ENCODE results near the gene PTPRU.
A peak's percentile ranks its signal among the peaks of the same experiment; 100 is the strongest.

PTPRU gene

DNA sequence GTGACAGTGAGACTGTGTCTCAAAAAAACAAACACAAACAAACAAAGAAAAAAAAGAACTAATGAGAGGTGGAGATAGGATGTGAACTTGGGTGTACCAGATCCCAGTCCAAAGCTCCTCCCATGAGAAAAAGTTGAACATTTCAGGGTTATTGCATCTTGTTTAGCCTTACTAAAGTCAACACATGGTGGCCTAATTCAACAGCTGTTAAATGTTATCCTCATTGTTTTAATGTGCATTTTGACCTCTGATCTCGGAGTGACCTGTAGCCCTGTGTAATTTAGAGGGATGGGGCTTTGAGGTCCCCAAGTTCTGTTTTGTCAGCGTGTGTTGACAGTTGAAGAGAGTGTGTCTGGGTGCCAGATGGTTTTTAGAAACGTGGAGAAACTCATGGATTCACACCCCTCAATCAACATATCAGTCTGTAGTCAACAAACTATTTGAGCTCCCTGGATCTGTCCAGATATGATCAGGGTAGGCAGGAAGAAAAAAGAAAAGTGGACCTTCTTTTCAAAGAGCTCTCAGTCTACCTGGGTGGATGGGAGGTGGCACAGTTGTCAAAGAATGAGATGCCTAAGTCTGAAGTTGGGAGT, 34.7 kb downstream of the PTPRU start:
- no peak for DNase-seq

DNA sequence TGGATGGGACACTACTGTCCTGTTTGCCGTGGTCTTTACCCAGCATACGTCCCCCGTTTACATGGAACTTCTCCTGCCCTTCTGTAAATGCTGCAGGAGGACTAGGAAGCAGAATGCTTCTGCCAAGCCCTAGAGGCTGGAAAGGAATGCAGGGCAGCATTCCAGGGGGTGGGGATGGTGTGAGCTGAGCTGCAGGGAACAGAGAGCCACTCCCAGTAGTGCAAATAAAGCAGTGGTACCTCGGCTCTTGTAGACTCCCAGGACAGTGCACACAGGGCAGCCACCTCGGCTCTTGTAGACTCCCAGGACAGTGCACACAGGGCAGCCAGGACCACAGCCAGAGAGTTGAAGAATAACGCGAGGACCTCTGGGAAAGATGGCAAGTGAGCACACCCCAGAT, 35.4 kb downstream of the PTPRU start:
- DNase-seq: peak; percentile 89

DNA sequence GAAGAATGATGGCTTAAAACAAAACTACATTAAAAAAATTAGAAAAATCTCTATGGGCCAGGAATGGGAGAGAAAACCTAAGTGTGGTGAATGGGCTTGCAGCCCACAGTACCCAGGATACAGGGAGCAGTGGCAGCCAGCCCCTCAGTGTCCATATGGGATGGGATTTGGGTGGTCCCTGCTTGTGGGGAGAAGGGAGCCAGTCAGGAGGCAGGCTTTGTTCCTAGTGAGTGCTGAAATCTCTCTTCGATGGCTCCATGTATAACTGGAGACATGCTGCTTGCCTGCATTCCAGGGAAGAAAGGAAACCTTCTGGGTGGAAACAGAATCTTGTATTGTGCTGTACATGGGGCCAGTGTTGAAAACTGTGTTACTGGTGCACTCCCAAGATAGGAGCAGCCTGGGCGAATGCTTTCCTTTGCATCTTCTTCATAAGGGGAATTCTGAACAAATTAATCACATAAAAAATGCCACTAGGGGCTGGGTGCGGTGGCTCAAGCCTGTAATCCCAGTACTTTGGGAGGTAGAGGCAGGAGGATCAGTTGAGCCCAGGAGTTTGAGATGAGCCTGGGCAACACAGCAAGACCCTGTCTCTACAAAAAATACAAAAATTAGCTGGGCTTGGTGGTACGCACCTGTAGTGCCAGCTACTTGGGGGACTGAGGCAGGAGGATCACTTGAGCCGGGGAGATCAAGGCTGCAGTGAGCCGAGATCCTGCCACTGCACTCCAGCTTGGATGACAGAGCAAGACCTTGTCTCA, 36.0 kb downstream of the PTPRU start:
- no peak for DNase-seq

DNA sequence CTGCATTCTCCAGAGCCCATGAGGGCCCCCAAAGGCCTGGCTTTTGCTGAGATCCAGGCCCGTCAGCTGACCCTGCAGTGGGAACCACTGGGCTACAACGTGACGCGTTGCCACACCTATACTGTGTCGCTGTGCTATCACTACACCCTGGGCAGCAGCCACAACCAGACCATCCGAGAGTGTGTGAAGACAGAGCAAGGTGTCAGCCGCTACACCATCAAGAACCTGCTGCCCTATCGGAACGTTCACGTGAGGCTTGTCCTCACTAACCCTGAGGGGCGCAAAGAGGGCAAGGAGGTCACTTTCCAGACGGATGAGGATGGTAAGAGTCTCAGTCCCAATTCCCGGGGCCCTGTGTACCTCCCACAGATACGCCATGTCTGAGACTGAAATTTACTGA, 39.1 kb downstream of the PTPRU start:
- no peak for DNase-seq

DNA sequence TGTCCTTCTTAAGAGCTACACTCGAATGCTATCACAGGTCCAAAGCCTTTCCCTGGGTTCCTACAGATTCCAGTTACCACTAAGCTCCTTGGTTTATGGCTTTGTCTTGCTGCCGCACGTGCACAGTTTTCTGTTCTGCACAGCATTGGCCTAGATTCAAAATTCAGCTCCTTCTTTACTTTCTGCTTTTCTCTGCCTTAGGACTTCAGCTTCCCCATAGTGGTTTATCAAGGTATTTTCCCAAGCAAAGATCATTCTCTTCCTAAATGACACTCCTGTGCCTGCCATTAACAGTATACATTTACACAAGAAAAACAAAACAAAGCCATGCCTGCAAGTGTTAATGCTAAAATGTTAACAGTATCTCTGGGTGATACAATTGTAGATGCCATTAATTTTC, 41.8 kb downstream of the PTPRU start:
- no peak for DNase-seq

DNA sequence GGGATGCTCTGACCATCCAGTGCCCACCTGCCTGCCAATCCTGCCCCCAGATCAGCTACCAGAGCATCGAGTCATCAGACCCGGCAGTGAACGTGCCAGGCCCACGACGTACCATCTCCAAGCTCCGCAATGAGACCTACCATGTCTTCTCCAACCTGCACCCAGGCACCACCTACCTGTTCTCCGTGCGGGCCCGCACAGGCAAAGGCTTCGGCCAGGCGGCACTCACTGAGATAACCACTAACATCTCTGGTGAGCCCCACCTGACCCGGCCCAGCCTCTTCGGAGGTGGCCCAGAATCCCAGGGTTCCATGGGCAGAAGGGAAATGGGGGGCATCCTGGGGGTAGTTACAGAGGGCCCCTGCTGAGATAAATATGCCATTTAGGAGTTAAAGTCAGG, 43.1 kb downstream of the PTPRU start:
- no peak for DNase-seq

DNA sequence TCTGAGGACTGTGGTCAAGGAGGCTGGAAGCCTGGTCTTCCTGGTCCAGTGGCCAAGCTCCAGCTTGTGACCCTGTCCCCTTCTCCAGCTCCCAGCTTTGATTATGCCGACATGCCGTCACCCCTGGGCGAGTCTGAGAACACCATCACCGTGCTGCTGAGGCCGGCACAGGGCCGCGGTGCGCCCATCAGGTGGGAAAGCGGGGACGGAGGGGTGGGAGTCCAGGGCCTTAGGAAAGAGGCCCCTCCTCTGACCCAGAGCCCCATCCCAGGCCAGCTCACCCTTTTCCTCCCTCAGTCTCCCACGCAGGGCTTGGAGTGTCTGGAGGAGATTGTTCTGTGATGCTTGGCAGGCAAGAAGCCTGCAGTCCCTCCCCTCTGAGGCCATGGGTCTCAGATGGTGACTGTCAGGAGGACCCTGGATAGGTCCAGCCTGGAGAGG, 43.6 kb downstream of the PTPRU start:
- DNase-seq: no peak

DNA sequence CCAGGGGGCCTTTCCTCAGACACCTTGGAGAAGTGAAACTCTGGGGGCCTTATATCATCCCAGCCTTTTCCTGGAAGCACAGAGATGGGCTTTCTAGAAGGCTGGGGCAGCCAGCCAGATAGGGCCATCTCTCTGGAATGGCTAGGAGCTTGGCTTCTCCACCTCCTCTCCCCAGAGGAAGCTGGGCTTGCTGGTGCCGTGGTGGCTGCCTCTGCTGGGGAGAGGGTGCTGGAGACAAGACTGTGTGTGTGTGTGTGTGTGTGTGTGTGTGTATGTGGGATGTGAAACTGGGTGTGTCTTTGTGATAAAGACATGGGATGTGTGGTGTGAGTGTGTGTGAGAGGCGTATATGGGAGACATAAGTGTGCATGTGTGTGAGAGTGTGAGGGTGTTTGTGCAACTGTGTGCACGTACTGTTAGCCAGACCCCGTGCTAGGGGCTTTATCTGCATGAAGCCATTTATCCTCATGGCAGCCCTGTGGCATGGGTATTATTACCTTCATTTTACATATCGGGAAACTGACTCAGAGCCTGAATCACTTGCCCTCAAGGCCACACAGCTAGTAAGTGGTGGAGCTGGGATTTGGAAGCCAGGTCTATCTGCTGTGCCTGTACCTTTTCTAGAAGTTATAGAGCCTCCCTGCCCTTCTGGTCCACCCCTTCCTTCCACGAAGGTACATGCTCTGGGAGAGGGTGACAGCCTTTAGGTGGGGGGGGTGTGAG, 44.2 kb downstream of the PTPRU start:
- DNase-seq: no peak

DNA sequence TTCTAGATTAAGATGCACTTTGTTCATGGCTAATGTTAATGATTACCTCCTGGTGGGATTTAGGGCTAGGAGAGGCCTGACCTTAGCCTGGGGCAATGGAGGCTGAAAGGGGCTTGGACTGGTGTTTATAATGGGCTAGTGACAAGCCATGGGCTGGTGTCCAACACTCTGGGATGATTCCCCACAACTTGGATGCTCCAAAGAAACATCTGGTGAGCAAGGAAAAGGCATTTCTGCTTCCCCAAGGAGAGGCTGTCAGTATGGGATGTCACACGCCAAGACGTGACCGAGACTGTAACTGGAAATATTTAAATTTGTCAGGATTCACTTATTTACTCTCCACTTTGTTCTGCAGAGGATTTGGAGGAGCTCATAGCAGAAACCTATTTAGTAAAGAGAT, 45.2 kb downstream of the PTPRU start:
- DNase-seq: no peak

DNA sequence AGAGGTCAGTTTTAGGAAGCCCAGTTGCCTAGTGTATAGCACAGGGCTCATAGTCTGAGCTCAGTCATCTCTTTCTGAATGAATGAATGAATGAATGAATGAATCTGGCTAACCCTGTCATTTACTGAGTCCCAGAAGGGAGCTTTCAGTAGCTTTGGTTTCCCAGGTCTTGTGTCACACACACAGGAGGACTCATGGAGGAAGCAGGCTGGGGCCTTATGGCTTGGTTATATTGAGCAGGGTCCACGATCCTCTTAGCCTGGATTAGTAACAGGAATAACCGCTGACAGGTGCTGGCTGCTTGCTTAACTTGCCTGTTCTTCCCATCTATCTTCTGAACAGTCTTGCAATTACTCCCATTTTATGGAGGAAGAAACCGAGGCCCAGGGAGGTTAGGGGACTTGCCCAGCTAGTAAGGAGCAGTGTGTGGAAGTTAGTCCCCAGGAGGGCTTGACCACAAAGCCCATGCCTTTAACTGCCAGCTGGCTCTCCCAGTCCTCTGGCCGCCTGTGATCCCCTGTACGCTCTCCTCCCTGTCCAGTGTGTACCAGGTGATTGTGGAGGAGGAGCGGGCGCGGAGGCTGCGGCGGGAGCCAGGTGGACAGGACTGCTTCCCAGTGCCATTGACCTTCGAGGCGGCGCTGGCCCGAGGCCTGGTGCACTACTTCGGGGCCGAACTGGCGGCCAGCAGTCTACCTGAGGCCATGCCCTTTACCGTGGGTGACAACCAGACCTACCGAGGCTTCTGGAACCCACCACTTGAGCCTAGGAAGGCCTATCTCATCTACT, 46.0 kb downstream of the PTPRU start:
- DNase-seq: no peak

DNA sequence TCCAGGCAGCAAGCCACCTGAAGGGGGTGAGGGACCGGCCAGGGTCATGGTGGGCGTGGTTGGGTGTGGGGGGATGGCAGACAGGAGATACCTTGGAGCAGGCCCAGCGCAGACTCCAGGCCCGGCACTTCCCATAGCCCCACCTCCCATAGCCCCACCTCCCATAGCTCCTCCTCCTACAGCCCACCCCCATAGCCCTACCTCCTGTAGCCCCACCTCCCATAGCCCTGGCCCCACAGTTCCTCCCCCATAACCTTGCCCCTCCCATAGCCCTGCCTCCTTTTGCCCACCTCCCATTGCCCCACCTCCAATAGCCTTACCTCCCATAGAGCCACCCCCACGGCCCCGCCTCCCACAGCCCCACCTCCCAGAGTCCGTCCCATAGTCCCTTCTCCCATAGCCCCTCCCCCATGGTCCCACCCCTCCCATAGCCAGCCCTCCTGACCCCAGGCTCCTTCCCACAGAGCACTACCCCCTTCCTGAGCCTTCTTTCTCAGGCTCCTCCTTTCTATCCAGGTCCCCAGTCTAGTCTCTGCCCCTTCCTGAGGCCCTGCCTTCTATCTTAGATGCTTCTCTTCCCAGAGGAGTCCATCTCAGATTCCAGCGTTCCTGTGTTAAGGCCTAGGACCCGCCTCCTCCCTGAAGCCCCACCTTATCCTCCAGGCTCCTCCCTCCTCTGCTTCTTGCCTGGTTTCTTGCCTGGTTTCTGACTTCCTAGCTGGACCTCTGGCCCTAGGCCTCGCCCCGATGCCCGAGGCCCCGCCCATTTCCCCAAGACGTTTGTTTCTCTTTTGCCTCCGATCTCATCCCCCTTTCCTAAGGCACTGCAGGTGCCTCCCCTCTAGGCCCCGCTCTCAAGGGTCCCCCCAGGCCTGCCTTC, 46.8 kb downstream of the PTPRU start:
- DNase-seq: peak; percentile 43

DNA sequence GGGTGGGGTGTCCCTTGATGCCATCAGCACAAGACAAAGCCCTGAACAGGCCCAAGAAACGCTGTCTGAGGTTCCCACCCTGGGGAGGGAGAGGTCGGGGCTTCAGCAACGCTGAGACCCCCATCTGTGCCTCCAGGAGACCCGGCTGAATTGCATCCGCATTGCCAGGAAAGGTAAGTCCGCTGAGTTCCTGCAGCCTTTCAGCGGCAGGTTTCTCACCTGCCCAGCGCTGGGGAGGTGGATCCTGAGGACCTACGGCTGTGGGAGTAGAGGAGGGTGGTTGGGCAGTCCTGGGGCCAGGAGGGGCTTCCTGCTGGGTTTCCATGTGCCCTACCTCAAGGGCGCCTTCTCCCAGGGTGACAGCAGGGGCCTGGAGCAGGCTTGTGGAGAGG, 47.5 kb downstream of the PTPRU start:
- DNase-seq: no peak

DNA sequence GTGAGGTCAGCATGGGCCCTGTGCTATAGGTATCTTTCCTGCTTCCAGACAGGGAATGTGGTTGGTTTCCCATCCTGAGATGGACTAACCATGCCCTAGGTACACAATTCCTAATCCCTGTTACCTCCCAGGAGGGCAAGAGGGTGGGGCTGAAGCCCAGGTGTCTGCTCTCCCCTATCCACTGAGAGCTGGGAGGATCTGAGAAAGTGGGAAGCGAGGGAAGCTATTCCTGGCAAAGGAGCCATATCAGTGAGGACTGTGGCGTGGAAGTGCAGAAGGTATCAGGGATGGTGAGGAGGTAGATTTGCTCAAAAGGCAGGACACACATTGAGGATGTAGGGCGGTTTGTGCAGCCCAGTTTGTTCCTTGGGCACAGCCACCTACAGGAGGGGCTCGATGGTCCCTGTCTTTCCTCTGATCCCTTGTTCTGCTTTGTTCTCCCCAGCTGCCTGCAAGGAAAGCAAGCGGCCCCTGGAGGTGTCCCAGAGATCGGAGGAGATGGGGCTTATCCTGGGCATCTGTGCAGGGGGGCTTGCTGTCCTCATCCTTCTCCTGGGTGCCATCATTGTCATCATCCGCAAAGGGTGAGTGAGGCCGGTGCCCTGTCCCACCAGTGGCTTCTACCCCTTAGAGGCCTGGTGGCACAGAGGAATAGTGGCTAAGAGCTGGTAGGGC, 48.1 kb downstream of the PTPRU start:
- DNase-seq: no peak

DNA sequence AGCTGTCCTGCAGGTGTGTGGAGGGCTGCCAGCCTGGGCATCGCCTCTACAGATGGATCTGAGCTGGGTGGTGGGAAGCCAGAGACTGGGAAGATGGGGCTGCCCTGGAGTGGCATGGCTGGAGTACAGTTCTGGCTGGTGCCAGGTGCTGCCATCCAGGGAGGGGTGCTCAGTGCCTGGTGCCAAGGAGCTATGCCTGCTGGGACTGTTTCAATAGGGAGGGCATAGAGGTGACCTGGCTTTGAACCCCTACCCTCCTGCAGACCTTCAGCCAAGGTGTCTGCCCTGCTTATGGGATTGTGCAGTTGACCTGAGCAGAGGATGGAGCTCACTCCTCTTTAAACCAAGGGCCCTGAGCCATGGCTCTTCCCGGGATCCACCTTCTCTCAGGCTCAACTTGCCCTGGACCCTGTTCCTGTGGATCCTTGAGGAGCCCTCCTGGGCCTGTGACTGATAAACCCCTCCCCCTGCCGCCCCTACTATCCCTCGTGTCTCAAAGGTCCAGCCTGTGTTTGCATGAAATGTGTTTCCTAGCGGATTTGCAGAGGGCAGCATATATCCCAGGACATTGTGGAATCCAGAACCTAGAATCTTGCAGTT, 48.7 kb downstream of the PTPRU start:
- no peak for DNase-seq

DNA sequence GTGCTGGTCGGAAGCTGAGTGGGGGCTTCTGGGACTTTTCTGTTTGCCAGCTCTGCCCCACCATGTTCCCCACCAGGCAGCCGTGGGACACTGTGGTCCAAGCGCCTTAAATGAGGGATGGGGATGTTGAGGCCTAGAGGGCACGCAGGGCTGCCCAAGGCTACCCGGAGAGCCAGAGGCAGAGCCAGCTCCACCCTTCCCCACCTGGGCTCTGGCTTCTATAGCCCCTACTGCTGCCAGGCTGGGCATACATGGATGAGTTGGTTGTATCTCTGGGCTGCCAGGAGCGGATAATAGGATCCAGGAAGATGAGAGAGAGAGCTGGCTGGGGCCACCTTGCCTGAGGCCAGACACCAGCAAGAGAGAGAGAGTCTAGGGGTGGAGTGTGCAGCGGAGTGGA, 49.4 kb downstream of the PTPRU start:
- DNase-seq: no peak

DNA sequence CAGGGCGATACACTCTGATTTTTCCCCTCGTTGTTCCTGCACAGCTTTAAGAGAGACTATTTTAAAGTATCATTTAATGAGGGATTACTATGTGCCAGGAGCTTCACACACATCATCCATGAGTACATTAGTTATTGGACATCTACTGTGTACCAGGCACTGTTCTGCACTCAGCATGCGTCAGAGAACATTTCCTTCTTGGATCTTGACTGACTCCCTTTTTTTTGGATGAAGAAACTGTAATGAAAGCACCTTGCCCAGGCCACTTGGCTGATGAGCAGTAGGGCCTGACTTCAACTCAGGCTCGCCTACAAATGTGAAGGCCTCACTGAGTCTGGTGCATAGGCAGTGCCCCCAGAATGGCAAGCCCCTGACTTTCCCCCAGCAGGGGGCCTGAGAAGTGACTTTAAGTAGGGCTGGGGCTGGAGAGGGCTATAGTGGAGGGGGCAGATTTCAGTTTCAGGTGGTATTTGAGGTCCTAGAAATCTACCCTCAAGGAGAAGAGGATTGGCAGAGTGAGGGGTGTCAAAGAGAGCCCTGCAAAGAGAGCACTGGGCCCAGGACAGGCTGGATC, 50.0 kb downstream of the PTPRU start:
- DNase-seq: no peak

DNA sequence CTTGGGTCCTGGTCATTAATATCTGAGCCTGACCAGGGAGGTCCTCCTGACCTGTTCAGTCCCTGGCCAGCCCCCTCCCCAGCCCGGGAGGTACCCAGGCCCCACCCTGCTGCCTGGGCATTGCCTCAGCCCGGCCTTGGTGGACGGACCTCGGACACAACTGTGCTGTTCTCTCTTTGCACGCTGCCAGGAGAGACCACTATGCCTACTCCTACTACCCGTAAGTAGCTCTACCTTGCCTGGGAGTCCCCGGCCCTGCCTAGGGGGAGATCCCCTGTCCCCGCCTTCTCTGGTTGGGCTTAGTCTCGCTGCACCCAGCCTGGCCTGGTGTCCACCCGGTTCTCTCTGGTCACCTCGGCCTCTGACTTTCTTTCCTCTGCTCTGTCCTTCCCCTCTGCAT, 53.2 kb downstream of the PTPRU start:
- no peak for DNase-seq

DNA sequence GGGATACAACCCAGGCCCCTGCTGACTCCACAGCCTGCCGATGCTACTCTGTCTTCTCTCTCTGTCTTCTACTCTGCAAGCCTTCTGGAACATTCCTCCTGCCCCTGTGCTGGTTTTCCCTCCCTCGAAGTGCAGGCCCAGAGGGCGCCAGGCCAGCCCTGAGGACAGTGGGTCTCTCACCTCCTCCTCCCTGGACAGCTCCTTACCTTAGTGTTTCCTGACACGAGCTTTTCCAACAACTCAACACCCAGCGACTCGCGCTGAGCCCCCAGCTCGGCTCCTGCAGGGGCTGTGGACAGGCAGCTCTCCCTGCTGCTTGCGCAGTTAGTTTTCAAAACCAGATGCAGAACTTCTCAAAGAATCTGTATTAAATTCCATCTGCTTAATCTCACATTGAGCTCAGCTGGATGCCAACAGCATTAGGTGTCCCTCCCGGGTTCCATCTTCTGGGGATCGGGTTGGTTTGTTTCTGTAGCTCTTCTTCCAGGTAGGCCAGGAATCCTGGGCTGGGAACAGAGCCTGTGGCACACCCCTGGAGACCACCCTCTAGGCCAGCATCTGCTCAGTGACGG, 54.2 kb downstream of the PTPRU start:
- DNase-seq: no peak

DNA sequence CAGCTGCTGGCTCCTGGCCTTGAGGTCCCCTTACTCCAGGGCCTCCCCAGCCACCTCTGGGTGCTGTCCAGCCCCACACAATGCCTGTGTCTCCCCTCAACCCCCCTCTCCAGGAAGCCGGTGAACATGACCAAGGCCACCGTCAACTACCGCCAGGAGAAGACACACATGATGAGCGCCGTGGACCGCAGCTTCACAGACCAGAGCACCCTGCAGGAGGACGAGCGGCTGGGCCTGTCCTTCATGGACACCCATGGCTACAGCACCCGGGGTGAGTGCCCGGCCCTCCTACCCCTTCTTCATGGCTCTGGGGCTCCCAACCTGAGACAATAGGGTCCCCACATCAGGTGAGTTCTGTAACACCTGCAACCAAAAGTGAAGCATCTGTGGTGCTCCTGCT, 55.4 kb downstream of the PTPRU start:
- DNase-seq: no peak

DNA sequence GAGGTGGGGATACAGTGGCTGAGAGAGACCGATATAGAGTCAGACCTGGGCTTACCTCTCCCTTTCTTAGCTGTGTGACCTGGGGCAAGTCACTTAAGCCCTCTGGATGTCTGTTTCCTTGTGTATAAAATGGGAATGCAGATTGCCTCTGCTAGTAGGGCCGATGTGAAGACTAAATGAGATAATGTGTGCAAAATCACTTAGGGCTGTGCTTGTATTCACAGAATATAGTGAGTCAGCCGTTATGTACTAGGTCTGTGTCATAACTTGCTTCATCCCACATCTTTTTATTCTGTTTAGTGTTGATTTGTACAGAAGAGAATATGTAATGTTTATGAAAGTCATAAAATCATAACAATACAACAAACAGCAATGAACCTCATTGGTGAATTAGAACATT, 56.0 kb downstream of the PTPRU start:
- no peak for DNase-seq

DNA sequence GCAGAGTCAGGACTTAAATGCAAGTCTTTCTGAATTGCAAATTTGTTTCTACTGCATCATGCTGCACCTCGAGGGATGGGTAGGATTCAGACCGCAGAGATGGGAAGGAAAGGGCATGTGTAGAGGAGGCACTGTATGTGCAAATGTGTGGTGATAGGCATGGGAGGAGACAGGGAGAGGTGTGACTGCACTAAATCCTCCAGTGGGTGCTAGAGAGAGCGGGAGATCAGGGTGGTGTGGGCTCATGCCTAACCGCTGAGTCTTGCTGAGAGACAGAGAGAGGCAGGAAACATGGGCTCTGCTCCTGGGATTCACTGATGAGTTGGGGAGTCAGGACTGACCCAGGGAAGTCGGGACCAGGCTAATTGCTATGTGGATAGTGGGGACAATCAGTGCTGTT, 61.1 kb downstream of the PTPRU start:
- DNase-seq: no peak

All from right hindlimb (tissue), 1 donor.